ENCODE data around the gene INVS. TPM values are rescaled to one million over a fixed set of nuclear protein-coding genes. Genes with fewer than 3 reads are reported as not detected.

Gene INVS
- total RNA-seq, 4 donors from 2014 or later, result 8.3 to 14.4 (median 10.8) TPM

- TF ChIP-seq, protein P1, sequence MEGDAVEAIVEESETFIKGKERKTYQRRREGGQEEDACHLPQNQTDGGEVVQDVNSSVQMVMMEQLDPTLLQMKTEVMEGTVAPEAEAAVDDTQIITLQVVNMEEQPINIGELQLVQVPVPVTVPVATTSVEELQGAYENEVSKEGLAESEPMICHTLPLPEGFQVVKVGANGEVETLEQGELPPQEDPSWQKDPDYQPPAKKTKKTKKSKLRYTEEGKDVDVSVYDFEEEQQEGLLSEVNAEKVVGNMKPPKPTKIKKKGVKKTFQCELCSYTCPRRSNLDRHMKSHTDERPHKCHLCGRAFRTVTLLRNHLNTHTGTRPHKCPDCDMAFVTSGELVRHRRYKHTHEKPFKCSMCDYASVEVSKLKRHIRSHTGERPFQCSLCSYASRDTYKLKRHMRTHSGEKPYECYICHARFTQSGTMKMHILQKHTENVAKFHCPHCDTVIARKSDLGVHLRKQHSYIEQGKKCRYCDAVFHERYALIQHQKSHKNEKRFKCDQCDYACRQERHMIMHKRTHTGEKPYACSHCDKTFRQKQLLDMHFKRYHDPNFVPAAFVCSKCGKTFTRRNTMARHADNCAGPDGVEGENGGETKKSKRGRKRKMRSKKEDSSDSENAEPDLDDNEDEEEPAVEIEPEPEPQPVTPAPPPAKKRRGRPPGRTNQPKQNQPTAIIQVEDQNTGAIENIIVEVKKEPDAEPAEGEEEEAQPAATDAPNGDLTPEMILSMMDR (IDR thresholded peaks at IDR 0.05), result no peak
- no peak for TF ChIP-seq POLR2A (IDR thresholded peaks at IDR 0.05)
- no peak for DNase-seq (ENCODE audit: low spot score in 2 of 2)
- H3K4me3 ChIP-seq (ENCODE audit: low read depth, poor library complexity, severe bottlenecking), result no peak overlapping the region
- intact Hi-C loops (cut with DNase I; ENCODE audit: low total_unique reads), result no loop called here
- 93 to 97% methylated on average over 3 of the region's 3 CpGs for WGBS, 2 donors
These were observed 168.2 kb downstream of the INVS start for GRCh38 chr9:100267211-100267610.

DNA sequence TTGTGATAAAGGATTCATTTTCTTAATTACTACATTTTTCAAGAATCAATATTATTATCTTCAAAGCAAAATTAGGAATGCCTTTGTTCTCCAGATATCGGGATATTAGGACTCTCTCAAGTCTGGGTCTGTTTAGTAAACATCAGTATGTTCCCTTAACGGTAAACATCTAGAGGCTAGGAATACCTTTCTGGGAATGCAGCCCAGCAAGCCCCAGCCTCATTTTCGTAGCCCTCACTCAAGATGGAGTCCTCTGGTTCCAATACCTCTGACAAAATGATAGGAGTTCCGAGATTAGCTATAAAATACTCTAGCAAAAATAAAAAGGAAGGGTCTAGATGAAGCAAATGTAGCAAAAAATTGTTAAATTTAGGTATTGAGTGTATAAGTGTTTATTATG is 169.2 kb downstream of the INVS start:
- 85 to 92% methylated on average over 4 of the region's 4 CpGs for WGBS, 2 donors

GRCh38 chr9:100269656-100270055 is 170.6 kb downstream of the INVS start:
- TF ChIP-seq, protein P1 (IDR thresholded peaks at IDR 0.05), result no peak
- TF ChIP-seq POLR2A (IDR thresholded peaks at IDR 0.05), result no peak
- DNase-seq (ENCODE audit: low spot score in 2 of 2), result no peak
- intact Hi-C loops (cut with DNase I; ENCODE audit: low total_unique reads), result no loop called here
- WGBS, 2 donors, result 93 to 96% methylated on average over 1 of the region's 1 CpG
- no peak overlapping the region for H3K4me3 ChIP-seq (ENCODE audit: low read depth, poor library complexity, severe bottlenecking)

More for the DNA sequence above, 169.2 kb downstream of the INVS start:
- no peak for TF ChIP-seq POLR2A (IDR thresholded peaks at IDR 0.05)
- TF ChIP-seq, protein P1 (IDR thresholded peaks at IDR 0.05), result no peak
- intact Hi-C loops (cut with DNase I; ENCODE audit: low total_unique reads), result no loop called here
- DNase-seq (ENCODE audit: low spot score in 2 of 2), result no peak
- H3K4me3 ChIP-seq (ENCODE audit: low read depth, poor library complexity, severe bottlenecking), result no peak overlapping the region

DNA sequence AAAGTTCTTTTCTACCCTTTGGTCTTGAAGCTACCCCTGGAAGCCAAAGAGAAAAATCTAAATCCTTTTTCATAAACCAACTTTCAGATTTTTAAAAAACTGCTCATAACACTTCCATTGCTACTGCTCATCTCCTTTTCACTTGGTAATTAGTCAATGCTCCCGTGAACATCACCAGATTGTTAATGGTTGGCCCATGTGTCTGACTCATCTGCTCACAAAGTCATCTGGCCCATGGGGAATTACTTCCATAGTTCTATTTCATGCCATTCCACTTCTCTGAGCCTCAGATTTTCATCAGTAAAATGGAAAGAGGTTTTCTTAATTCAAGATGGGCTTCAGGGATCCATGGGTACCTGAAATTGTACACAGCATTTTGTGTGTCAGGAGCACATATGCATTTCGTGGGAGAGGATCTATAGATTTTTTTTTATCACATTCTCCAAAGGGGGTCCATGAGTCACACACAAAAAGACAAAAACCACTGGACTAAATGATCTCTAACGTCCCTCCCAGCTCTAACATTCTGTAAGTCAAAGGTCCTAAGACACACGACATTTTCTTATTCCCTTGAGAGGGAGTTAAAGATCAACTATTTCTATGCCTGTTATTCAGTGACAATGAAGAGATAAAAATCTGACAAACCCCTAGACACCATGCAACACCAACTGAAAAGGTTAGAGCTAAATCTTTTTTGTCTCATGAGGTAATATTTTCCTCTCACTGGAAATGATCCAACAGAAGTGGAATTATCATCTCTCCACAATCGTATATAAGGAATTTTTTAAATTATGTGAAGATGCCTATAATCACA is 178.3 kb downstream of the INVS start:
- no peak for DNase-seq (ENCODE audit: low spot score in 2 of 2)
- WGBS, 2 donors, result 78 to 82% methylated on average over 5 of the region's 5 CpGs
- no peak overlapping the region for H3K4me3 ChIP-seq (ENCODE audit: low read depth, poor library complexity, severe bottlenecking)
- intact Hi-C loops (cut with DNase I; ENCODE audit: low total_unique reads), result no loop called here
- TF ChIP-seq, protein P1 (IDR thresholded peaks at IDR 0.05), result no peak
- no peak for TF ChIP-seq POLR2A (IDR thresholded peaks at IDR 0.05)

- H3K4me3 ChIP-seq (ENCODE audit: low read depth, poor library complexity, severe bottlenecking), result no peak overlapping the region
- no peak for DNase-seq (ENCODE audit: low spot score in 2 of 2)
- WGBS, 2 donors, result 94 to 96% methylated on average over 2 of the region's 2 CpGs
- TF ChIP-seq POLR2A (IDR thresholded peaks at IDR 0.05), result no peak
- TF ChIP-seq, protein P1 (IDR thresholded peaks at IDR 0.05), result no peak
- intact Hi-C loops (cut with DNase I; ENCODE audit: low total_unique reads), result no loop called here
These were observed 182.0 kb downstream of the INVS start for GRCh38 chr9:100281066-100281465.
